MG63 (cell line): ENCODE results near the gene PWWP2A. TPM values are rescaled to one million over a fixed set of nuclear protein-coding genes. Genes with fewer than 3 reads are reported as not detected.

Experiments
- DNase-seq: peaks from one replicate; pipeline ENCODE4 v3.0.0-alpha.2; 2020
- H3K27me3 ChIP-seq: fragments of 250-450 bp; sonication (Bioruptor Pico); 2 replicates; pipeline ENCODE4 v1.5.1; 2020; ENCODE audit warnings: mild to moderate bottlenecking, moderate library complexity
- H3K36me3 ChIP-seq: fragments of 250-450 bp; sonication (Bioruptor Pico); 2 replicates; pipeline ENCODE4 v1.5.1; 2020; ENCODE audit warnings: mild to moderate bottlenecking, moderate library complexity
- H3K4me3 ChIP-seq: fragments of 250-450 bp; sonication (Bioruptor Pico); 2 replicates; pipeline ENCODE4 v1.5.1; 2020; ENCODE audit warnings: mild to moderate bottlenecking, moderate library complexity
- H3K9me3 ChIP-seq: fragments of 250-450 bp; sonication (Bioruptor Pico); 2 replicates; pipeline ENCODE4 v1.5.1; 2020; ENCODE audit warnings: mild to moderate bottlenecking, moderate library complexity
- total RNA-seq: library from RNA; depleted of rRNA; stranded (reverse); fragments of >200 nt; shearing (Covaris generic); gene quantifications from 2 replicates; pipeline ENCODE4 v1.2.3, GENCODE V29; 2014; ENCODE audit warnings: low replicate concordance; rRNA removed

PWWP2A gene
- total RNA-seq, 1 experiment from 2014 or later = 20.4 TPM

- peaks cover 71% of the 10 kb centered on the region for H3K36me3 ChIP-seq
Observed at GRCh38 chr5:160061770-160062169, 57.5 kb downstream of the PWWP2A start.

GRCh38 chr5:160060001-160060400, 59.2 kb downstream of the PWWP2A start:
- DNase-seq = no peak
- peaks cover 78% of the 10 kb centered on the region for H3K36me3 ChIP-seq

More at GRCh38 chr5:160061770-160062169, 57.5 kb downstream of the PWWP2A start:
- no peak for DNase-seq
- no peak overlapping the region for H3K4me3 ChIP-seq
- peaks cover 2% of the 10 kb centered on the region for H3K9me3 ChIP-seq
- H3K27me3 ChIP-seq = no peaks in the 10 kb centered on the region

GRCh38 chr5:160057256-160057655, 62.0 kb downstream of the PWWP2A start:
- no peak overlapping the region for H3K4me3 ChIP-seq
- H3K27me3 ChIP-seq = no peaks in the 10 kb centered on the region
- DNase-seq = no peak
- H3K36me3 ChIP-seq = peaks cover 90% of the 10 kb centered on the region
- H3K9me3 ChIP-seq = peaks cover 2% of the 10 kb centered on the region

More at GRCh38 chr5:160060001-160060400, 59.2 kb downstream of the PWWP2A start:
- Histone ChIP-seq H3K4me3 (no peak overlapping the region), H3K9me3 (peaks cover 2% of the 10 kb centered on the region), H3K27me3 (no peaks in the 10 kb centered on the region)

- DNase-seq = peak; percentile 18
- Histone ChIP-seq H3K9me3 (peaks cover 2% of the 10 kb centered on the region), H3K27me3 (no peaks in the 10 kb centered on the region), H3K4me3 (no peak overlapping the region), H3K36me3 (peaks cover 88% of the 10 kb centered on the region)
Observed at GRCh38 chr5:160054831-160055230, 64.4 kb downstream of the PWWP2A start.

GRCh38 chr5:160054047-160054446, 65.2 kb downstream of the PWWP2A start:
- no peak for DNase-seq
- no peak overlapping the region for H3K4me3 ChIP-seq
- H3K36me3 ChIP-seq = peaks cover 89% of the 10 kb centered on the region
- peaks cover 2% of the 10 kb centered on the region for H3K9me3 ChIP-seq
- no peaks in the 10 kb centered on the region for H3K27me3 ChIP-seq

- H3K4me3 ChIP-seq = no peak overlapping the region
- DNase-seq = no peak
- no peaks in the 10 kb centered on the region for H3K27me3 ChIP-seq
- no peaks in the 10 kb centered on the region for H3K9me3 ChIP-seq
- peaks cover 65% of the 10 kb centered on the region for H3K36me3 ChIP-seq
Observed at GRCh38 chr5:160049099-160049498, 70.2 kb downstream of the PWWP2A start.

- DNase-seq = no peak
- Histone ChIP-seq H3K27me3 (no peaks in the 10 kb centered on the region), H3K9me3 (no peaks in the 10 kb centered on the region), H3K36me3 (peaks cover 66% of the 10 kb centered on the region), H3K4me3 (no peak overlapping the region)
Observed at GRCh38 chr5:160048131-160048530, 71.1 kb downstream of the PWWP2A start.

- peaks cover 65% of the 10 kb centered on the region for H3K36me3 ChIP-seq
- DNase-seq = no peak
- no peaks in the 10 kb centered on the region for H3K9me3 ChIP-seq
- no peak overlapping the region for H3K4me3 ChIP-seq
- no peaks in the 10 kb centered on the region for H3K27me3 ChIP-seq
Observed at GRCh38 chr5:160047423-160047822, 71.8 kb downstream of the PWWP2A start.

GRCh38 chr5:160044967-160045366, 74.3 kb downstream of the PWWP2A start:
- no peak for DNase-seq
- no peak overlapping the region for H3K4me3 ChIP-seq
- peaks cover 62% of the 10 kb centered on the region for H3K36me3 ChIP-seq
- no peaks in the 10 kb centered on the region for H3K9me3 ChIP-seq
- no peaks in the 10 kb centered on the region for H3K27me3 ChIP-seq

GRCh38 chr5:160044391-160044804, 74.9 kb downstream of the PWWP2A start:
- Histone ChIP-seq H3K36me3 (peaks cover 62% of the 10 kb centered on the region), H3K27me3 (no peaks in the 10 kb centered on the region), H3K4me3 (no peak overlapping the region), H3K9me3 (no peaks in the 10 kb centered on the region)
- peak; percentile 73 for DNase-seq

GRCh38 chr5:160042671-160043070, 76.6 kb downstream of the PWWP2A start:
- no peak for DNase-seq
- Histone ChIP-seq H3K27me3 (no peaks in the 10 kb centered on the region), H3K36me3 (peaks cover 63% of the 10 kb centered on the region), H3K4me3 (no peak overlapping the region), H3K9me3 (no peaks in the 10 kb centered on the region)

Other genes starting within 250 kb of the PWWP2A start
- gene ADRA1B, start 203.0 kb downstream of the PWWP2A start, total RNA-seq = 0.25 and 0.56 TPM in 2 replicates
- 52.3 and 59.6 TPM in 2 replicates for gene TTC1, start 110.3 kb downstream of the PWWP2A start, total RNA-seq
- gene FABP6, start 110.1 kb upstream of the PWWP2A start, total RNA-seq = 2.6 and 3.9 TPM in 2 replicates
- 0.16 and 8.6 TPM in 2 replicates for gene CCNJL, start 193.1 kb upstream of the PWWP2A start, total RNA-seq